Esophagus muscularis mucosa (tissue), 4 donors: Measurements from ENCODE around the gene ZSCAN21.
"Not testable (repeated sequence)": the region's sequence is repeated elsewhere in the genome, so short reads cannot be mapped to it uniquely, and the experiment has no call there.

Experiments
- EP300 ChIP-seq: sonication (generic); formaldehyde crosslinking; IDR thresholded peaks from one replicate; pipeline ENCODE4 v1.6.1; 2017; ENCODE audit warnings: antibody characterized with exemption
- POLR2A ChIP-seq: fragments of 450-650 bp; IDR thresholded peaks from one replicate; pipeline ENCODE4 v1.6.1; 2017; ENCODE audit warnings: antibody characterized with exemption, moderate library complexity, mild to moderate bottlenecking, low read depth
- POLR2AphosphoS5 ChIP-seq, 2 donors: sonication (generic); formaldehyde crosslinking; IDR thresholded peaks; one replicate each; pipeline ENCODE4 v1.6.1; 2017; ENCODE audit warnings: antibody characterized with exemption in 2 of 2
- TF ChIP-seq, protein P1 (sequence below), 3 experiments: fragments of 200-600 bp in 2 of 3; fragments of 450-650 bp in 1 of 3; sonication (generic) in 2 of 3; IDR thresholded peaks; one replicate each; pipeline ENCODE4 v1.5.1; 2017 to 2019; ENCODE audit warnings: antibody characterized with exemption in 3 of 3, mild to moderate bottlenecking in 2 of 3, moderate library complexity in 1 of 3

DNA sequence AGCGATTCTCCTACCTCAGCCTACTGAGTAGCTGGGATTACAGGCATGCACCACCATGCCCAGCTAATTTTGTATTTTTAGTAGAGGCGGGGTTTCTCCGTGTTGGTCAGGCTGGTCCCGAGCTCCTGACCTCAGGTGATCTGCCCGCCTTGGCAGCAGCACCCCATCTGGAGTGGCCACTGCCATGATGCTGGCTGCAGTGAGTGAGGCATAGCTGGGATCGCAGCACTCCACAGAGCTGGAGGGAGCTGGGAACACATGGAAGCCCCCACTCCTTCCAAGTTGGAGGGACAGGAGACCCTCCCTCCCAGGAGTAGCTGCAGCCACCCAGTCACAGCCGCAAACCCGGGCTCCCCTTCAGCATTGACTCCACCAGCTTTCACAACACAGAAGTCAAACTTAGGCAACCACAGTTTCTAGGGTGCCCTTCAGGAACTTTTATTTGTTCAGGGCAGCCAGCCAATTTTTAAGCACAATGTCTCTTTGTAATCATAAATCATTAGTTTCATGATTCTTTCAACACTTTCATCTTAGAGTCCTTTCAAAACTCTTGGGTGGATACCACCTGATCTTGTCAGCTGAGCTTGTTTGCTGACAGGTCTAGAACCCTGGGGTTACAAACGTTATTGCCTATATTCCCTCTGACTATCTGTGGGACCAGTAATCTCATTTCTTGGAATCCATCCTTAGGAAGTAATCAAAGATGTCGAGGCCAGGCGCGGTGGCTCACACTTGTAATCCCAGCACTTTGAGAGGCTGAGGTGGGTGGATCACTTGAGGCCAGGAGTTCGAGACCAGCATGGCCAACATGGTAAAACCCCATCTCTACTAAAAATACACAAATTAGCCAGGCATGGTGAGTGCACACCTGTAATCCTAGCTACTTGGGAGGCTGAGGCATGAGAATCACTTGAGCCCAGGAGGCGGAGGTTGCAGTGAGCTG, 36.9 kb upstream of the ZSCAN21 start:
- TF ChIP-seq, protein P1, sequence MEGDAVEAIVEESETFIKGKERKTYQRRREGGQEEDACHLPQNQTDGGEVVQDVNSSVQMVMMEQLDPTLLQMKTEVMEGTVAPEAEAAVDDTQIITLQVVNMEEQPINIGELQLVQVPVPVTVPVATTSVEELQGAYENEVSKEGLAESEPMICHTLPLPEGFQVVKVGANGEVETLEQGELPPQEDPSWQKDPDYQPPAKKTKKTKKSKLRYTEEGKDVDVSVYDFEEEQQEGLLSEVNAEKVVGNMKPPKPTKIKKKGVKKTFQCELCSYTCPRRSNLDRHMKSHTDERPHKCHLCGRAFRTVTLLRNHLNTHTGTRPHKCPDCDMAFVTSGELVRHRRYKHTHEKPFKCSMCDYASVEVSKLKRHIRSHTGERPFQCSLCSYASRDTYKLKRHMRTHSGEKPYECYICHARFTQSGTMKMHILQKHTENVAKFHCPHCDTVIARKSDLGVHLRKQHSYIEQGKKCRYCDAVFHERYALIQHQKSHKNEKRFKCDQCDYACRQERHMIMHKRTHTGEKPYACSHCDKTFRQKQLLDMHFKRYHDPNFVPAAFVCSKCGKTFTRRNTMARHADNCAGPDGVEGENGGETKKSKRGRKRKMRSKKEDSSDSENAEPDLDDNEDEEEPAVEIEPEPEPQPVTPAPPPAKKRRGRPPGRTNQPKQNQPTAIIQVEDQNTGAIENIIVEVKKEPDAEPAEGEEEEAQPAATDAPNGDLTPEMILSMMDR (IDR thresholded peaks at IDR 0.05) = not testable (repeated sequence)
- not testable (repeated sequence) for TF ChIP-seq POLR2A; POLR2AphosphoS5 (IDR thresholded peaks at IDR 0.05); EP300
